Measurements from ENCODE around the gene VAT1L.

VAT1L gene

DNA sequence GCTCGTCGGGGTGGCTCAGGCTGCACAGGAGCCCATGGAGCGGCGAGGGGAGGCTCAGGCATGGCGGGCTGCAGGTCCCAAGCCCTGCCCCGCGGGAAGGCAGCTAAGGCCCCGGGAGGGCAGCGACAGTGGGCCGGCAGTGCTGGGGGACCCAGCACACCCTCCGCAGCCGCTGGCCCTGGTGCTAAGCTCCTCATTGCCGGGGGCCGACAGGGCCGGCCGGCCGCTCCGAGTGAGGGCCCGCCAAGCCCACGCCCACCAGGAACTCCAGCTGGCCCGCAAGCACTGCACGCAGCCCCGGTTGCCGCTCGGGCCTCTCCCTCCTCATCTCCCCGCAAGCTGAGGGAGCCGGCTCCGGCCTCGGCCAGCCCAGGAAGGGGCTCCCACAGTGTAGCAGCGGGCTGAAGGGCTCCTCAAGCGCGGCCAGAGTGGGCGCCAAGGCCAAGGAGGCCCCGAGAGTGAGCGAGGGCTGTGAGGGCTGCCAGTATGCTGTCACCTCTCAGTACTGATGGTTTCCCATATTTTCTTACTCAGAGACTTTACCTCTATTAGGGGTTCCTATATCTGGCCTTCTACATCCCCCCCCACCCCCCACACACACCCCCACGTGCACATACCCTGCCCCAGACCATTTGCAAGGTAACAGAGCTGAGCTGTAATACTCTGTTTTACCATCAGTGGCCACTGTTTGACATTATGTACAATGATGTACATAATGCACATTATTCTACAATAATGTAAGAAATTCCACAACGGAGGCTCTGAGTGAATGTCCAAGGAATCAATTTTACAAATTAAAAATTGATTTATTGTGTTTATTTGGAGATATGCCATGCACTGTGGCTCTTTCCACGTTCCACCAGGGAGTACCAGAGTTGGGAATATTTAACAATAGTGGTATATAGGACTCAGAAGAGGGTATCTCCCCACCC, 3.7 kb upstream of the VAT1L start:
- DNase-seq = no peak

DNA sequence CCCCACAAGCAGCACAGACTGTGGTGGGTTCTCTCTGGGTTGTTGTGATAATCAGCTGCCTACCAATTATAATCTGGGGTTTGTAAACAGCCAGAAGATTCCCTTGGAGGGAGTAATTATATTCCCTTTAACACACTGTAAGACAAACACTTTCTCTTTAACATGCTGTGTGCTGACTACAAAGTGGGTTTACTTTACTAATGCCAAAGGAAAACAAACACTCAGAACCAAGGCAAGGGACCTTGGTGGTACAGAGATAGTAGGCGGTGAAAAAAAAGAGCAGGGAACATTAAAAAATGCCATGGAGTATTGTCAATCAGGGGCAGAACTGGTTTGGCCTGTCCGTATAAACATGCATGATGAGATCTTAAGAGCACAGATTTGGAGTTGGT, 3.0 kb upstream of the VAT1L start:
- DNase-seq = no peak

DNA sequence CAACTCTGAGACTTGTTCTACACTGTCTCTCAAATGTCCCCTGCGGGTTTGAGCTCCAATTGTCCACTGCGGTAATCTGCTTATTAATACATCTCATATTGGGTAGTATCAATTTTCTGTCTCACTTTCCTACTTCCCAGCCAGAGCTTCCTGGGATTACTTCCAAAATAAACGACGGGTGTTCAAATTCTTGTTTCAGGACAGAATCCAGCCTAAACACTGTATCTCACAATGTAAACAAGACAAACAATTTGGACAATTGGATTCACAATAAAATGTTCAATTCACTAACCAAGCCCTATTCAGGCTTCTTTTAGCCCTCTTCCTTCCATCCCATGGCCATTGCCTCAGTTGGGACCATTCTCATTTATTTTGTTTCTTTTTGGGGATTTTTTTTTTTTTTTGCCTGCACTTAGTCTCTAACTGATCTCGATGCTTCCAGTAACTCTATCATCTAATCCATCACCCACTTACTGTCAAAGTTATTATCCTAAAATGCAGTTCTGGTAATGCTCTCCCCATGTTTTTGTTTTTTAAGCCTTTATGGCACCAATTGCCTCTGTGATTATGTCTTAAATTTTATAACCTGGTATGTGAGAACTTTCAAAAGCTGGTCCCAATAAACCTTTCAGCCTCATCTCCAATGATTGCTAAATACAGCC, 2.0 kb upstream of the VAT1L start:
- DNase-seq = no peak

DNA sequence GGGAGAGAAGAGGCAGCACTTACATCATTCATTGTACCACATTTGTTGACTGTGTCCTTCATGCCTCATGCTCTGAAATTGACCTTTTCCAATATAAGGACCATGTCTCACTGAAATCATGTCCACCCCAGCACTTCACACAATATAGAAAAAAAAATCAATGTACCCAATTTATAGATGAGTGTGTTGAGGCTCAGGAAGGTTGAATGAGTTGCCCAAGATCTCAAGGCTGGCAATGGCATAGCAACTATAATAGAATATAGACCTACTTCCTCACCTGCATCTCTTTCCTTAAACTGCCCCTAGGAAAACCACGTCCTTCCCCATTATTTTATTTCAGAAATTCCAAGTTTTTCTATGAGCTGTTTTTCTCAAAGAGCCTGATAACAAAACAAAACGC, 912 bp upstream of the VAT1L start:
- no peak for DNase-seq

DNA sequence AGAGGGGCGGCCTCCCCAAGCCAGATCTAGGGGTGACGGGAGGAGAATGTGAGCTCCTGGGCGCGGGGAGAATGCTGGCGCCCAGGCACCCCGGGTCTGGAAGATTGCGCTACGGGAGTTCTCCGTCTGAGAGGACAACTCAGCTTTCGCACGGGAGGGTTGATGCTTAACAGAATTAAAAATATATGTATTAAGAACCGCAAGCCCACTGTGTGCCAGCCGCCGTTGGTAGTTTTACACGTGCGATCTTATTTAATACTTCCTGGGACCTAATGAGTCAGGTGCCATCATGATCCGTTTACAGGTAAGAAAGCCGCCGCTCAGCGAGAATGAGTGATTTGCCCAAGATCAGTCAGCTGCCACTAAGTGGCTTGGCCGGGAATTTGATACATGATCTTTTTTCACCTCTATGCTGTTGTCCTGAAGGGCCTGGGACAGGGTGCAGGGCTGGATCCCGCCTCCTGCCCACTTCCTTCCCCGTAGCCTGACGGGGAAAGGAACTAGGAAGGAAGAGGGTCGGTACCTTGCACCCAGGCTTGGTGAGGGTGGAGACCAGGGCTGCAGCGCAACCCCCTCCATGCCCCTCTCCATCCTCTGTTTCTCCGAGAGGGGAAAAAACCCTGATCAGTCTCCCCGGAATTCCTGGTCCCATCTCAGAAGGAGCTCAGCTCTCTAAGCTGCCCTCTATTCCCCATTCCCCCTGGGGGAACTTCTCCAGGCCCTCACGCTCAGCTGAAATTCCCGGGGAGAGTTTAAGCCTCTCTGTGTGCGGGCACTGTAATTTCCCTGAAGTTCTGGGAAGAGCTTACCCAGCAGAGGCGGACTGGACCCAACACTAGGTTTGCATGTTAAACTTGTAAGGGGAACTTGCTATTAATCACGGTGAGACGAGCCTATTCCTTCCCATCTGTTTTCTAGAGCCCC, 983 bp downstream of the VAT1L start:
- no peak for DNase-seq

DNA sequence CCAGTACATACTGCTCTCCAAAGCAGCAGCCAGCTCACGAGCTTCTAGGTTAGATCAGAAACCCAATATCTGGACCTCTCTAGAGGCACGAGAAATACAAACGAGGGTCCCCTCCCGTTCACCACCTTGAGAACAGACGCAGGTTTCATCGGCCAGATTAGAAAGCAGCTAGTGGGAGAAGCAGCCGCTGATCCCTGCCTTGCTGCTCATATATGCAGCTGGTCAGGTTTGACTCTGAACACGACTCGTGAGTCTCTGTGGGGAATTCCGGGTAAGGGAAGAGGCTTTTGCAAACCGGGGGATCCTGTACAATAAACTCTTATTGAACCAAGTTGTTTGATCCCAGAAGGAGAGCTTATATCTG, 1.6 kb downstream of the VAT1L start:
- no peak for DNase-seq

DNA sequence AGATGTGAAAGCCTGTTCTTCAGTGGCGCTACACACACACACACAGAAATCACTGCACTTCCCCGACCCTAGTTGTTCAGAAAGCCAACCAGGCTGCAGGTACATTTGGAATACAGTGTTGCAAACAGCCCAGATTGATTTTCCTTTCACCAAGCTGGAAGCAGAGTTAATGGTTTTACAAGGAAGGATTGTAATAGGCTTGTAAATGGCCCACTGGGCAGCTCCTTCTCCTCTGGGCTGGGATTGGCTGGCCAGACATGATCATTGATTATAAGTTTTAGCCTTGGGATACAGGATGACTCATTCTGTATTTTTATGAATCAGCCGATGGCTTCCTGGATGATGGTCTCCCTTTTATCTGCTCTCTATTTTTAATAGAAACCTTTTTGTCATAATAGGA, 2.5 kb downstream of the VAT1L start:
- DNase-seq = no peak

DNA sequence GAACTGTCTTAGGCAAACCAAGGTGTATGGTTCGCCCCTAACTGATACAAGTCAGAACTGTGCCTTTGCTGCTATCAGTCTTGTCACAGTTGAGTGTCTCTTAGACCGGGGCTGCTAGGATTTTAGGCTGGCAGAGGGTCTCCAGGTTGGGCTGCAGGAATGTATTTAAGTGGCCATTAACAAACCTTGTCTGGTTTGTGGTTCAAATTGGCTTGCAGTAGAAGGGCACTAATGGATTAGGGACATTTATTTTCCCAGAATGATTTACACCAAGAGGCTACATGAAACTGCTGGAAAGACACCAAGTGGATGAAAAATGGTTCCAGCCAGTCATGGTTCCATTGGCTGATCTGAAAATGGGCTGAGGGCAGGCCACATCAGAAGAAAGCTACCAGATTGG, 5.1 kb downstream of the VAT1L start:
- no peak for DNase-seq

DNA sequence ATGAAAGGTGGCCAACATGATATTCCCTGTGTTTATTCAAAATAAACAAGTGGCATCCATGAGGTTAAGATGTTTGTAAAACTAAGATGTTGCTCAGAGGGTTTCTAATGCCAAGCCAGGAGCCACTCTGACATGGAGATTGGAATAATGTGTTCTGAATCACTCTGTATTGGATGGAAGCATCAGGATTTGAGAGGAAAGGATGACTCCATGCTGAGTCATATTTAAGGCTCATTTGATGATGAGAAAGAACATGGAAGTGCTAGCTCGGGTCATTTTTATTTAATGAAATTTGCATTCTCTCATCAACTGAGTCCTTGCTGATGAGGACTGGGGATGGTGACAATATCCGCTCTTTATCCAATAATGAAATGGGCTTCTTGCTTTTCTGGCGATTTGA, 6.2 kb downstream of the VAT1L start:
- no peak for DNase-seq

DNA sequence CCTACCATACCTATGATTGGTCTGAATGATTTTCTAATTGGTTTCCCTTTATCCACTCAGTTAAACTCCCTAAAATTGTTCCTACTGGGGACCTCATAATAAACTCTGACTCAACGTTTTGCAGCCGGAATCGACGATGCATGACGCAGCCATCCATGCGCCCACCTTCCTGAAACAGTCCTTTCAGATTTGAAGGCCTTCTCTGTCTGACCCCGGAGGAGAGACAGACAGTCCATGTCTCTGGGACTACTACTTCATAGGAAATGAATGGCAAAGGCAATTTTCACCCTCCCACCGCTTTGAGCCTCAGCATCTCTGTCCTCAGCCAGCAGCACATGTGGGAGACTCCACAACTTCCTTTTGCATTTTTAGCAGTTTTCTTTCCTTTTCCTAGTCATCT, 13.5 kb downstream of the VAT1L start:
- DNase-seq = no peak

DNA sequence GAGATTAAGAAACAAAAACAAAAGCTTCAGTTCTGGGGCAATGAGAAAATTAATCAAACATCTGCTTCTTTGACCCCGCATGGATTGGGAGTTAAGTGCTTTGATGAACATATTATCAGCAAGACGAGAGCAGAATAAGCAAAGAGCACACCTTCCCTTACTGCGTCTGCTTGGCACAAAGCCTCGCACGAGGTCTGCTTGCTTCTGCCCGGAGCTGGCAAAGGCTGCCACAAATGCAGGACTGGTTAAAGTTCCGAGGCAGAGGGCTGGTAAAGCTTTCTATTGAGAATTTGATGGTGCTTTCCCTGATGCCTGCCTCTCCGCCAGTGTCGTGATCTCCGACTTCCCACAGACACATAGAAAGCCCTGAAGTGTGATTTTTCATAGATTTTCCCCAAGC, 17.0 kb downstream of the VAT1L start:
- no peak for DNase-seq

DNA sequence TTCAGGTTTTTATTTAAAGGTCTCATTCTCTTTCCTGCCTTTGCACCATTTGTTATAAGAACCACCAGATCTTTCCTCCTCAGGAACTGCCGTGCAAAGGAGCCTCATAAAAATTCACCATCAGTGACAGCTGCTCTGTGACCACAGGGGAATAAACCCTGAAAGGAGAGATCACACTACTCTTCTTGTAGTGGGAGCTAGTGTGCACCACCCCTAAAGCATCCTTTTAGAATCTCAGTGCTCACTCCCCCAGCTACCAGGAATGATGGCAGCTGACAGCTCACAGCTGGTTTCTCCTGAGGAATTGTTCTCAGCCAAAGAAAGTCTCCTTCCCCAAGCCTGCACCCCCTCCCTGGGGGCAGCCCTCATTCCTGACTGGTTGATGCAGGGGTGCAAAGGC, 18.7 kb downstream of the VAT1L start:
- DNase-seq = no peak

DNA sequence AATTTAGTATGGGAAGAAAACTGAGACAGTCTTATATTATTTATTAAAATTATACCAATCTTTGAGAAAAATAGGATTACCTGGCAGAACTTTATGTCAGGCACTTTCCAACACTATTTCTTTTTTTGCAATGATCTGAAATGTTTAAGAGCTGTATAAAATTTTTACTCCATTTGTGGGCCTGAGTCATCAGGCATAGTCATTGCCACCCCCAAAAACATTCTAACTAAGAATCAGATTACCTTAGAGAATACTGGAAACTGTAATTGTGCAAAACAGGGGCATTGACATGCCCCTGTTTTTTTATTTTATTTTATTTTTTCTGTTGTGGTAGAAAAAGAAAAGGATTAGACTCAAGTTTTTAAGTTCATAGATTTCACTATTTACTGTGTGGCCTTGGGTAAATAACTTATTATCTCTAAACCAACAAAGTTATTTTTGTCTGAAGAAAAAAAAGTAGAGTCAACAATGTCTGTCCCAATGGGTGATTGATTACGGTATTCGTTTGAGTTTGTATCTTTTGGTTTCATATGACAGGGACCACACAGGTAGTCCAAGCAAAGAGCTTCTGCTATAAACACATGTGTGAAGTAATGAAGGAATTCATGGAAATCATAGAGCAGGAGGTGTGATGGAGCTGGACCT, 24.6 kb downstream of the VAT1L start:
- DNase-seq = no peak

DNA sequence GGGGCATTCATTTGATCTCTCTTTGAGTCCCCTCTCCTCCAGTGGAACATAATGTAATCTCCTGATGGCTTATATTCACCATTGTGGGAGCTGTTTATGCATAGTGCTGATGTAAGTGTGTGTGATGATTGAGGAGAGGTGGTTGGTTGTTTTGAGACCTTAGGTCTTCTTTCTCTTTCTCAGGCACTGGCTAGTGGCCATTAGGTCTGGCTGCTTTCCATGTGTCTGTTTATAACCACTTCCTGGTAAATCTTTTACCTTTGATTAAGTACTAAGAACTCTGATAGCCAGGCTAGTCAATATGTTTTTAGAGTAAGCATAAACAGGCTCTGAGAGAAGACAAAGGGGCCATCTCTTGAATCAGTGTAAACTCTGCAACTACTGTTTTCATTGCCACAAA, 27.9 kb downstream of the VAT1L start:
- no peak for DNase-seq

DNA sequence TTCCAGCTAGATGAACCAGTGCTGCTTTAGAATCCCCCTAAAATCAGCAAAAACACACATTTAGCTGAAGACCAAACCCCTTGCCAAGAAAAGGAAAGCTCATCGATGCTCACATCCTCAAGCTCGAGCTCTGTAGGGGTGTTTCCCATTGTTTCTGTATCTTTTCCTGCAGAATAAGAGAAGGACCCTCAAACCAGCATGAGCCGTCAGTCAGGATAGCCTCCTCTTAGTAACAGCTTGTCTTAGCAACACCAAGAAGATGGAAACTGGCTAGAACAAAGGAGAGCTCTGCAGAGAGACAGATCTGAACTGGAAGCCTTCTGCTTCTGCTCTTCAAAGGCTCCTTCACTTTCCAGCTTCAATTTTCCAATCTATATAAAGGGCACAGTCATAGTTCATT, 32.0 kb downstream of the VAT1L start:
- DNase-seq = no peak

DNA sequence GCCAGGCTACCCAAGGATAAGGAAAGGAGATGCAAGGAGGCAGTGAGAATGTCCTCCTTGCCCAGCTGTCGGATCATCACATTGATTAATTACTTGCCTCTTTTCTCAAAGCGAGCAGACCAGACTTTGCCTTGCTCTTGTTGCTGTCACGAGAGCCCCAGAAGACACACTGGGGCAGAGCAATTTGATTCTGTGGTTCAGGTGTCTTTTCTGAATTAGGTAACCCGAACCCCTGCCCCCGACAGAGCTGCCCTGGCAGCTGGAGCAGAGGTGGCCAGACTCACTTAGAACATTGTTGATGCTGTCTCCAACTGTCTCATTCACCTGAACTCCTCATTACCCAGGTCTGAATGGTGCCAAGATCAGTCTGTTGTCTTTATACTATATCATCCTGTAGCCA, 34.3 kb downstream of the VAT1L start:
- no peak for DNase-seq

DNA sequence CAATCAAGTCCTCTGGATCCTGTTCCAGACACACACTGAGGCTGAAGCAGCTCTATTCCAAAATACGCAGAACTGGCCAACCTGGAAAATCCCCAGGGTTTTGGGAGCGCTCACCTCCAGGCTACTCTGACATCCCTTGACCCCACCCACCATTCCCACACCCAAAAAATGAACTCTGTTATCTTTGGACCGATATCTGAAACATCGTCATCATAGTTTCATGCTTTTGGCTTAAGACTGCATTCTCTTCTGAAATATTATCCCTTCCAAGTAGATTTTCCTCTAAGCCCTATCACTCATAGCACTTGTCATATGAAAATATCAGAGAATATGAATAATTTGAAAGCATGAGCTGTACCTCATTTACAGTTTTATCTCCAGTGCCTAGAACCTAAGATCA, 34.7 kb downstream of the VAT1L start:
- no peak for DNase-seq

DNA sequence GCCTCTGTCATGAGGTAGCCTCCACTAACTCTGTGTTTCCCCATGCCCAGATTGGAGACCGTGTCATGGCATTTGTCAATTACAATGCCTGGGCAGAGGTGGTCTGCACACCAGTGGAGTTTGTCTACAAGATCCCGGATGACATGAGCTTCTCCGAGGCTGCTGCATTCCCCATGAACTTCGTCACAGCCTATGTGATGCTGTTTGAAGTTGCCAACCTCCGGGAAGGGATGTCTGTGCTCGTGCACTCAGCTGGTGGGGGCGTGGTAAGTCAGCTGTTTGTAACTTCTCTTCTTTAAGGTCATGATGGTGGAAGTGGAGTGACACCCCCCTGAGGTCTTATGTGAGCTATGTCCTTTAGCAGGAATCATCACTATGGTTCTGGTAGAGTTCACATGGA, 36.8 kb downstream of the VAT1L start:
- DNase-seq = no peak

DNA sequence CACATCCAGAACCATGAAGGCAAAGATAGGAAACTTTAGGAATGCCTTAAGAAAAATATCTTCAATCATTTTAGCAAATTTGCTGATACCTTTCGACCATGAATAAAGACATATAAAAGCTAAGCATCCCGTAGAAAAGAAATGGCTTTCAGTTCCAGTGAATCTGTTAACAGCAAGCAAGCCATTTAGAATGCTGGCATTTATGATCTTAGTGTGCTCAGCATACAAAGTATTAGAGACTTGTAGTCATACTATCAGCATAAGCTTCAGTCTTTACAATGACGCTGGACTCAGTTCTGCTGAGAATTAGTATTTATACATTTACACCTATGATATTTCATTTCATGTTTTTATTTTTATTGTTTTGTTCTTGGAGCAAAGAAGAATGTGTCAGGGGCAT, 38.7 kb downstream of the VAT1L start:
- DNase-seq = no peak

DNA sequence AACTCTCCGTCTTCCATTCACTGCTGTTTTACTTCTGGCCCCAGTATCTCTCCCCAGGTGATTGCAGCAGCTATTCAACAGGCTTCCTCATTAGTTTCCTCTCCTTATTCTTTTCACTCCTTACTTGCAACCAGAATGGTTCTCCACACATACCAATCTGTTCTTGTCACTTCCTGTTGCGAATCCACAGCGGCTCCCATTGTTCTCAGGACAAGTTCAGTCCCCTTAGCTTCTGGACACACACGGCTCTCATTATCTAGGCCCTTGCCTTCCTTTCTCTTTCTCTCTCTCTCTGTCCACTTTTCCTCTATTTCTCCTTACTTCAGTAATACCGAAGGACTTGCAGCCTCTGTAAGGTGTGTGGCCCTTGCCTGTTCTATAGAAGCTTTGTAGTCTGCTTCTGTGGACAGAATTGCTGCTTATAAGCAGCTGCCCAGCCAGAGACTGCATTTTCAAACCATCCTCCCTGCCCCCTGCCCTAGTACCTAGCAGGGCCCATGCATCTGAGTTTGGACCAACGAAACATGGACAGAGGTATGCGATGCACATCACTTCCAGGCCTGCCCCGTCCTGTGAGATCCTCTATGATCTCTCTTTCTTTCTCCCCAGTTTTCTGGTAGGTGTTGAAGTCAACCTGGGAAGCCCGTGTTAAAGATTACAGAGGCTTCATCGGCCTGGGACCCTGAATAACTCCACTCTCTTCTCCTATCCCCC, 45.7 kb downstream of the VAT1L start:
- DNase-seq = no peak

DNA sequence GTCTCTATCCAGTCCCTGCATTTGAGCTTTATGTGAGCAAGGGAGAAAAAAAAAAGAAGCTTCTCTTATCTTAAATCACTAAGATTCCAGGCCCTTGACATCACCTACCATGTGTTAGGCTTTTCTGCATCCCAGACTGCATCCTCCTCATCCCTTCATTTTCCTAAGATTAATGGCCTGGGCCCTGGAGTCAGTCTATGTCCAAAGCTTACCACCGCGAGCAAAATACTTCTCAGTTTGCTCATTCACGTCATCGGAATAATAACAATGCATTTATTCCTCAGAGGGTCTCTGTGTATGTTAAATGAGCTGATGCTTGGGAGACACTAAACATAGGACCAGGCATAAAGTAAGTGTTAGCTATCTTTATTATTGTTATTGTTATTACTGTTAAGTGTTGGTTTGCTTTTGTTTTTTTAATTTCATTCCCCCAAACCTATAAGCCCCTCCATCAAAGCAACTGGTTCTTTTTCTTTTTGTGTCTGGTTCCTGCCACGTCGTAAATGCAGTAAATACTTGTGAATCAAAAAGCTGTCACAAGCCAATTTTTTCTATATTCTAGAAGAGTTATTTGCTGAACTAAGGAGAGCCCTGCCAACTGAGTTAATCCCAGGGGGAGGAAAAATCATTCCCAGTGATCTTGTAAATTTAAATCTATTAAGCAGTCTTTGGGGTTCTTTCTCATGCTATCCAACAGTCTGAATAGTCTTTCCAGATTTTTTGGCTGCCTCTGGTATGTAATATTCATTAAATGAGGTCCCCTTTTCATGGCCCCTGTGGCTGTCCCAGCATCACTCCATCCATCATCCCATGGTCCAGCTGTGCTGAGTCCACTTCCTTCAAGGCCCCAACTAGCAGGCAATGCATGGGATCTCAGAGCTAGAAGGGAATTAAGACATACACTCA, 46.5 kb downstream of the VAT1L start:
- DNase-seq = no peak
